NCI-H1417 (cell line): Measurements from ENCODE around the gene TMEM18.
"Not testable (repeated sequence)": the region's sequence is repeated elsewhere in the genome, so short reads cannot be mapped to it uniquely, and the experiment has no call there.

Experiments
- DNase-seq, 3 experiments: peaks; one replicate each; lab custom pipeline; 2025; lab: John Stamatoyannopoulos, UW

Gene TMEM18

GRCh38 chr2:677056-677958 lies at the start of gene TMEM18:
TMEM18 (minus strand) TSS chr2:677406; CDS start chr2:677345, 61 bp downstream.
- DNase-seq = peak; percentile 100

DNA sequence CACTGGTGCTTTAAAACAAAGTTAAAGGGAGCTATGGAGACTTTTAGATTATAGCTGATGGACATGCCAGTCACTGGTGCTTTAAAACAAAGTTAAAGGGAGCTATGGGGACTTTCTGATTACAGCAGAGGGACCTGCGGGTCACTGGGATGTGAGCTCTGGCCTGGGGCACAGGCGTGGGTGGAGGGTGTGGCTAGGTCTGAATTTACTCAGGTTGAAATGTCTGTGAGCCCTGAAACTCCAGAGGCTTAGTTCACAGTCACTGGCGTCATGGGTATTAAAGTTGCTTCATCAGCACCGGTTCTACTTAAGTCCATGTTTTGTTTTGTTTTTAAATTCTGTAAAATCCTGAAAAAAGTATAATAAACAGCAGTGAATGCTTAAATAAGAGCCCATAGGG lies 49.0 kb upstream of the TMEM18 start:
- no peak for DNase-seq

- no peak for DNase-seq
Observed at GRCh38 chr2:725468-725867, 48.3 kb upstream of the TMEM18 start.

DNA sequence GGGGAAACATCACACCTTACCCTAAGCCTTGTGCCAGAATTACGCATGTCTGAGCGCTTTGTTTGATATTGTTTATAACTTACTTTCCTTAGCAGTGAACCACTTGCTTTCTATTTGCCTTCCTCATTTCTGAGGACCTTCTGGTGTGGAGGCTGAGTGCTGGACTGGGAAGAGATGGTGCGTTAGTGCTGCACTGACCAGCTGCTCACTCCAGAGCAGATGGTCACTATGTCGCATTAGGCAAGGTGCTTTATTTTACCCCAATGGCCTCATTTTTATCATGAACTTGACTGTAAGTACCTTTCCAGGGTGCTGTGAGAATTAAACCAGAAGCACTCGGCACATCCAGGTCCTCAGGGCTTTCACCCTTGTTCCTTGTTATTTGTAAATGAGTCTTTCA lies 46.6 kb upstream of the TMEM18 start:
- DNase-seq = no peak

DNA sequence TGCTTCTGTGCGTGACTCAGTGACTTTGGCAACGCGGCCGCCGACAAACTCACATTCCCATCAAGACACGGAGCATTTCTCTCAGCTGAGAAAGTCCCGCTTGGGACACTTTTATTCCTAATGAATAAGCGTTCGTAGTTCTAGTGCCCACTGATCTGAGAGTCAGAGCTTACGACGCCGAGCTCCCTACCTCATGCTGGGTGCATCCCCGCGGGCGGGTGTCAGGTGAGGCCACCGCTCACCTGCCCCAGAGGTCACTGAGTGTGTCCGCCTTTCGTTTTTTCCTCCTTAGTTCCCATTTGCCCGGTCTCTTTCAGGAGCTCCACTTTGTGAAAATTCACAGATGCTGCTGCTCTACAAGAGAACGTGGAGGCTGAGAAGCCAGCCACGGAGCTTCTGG lies 43.6 kb upstream of the TMEM18 start:
- DNase-seq = no peak

DNA sequence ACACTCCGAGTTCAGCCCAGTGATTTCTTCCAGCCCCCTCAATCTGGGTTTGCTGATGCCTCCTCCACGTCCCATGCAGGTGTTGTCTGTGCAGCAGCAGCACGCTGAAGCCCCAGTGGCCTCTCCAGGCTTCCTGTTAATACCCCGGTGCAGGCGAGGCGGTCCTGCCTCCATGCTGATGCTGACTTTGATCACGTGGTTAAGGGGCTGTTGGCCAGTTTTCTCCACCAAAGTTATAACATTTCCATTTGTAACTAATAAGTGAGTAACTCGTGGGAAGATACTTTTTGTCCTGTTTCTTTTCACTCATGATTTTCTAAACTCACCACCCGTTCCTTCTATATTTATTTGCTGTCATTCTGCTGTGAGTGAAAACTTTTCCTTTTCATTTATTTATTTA lies 42.5 kb upstream of the TMEM18 start:
- no peak for DNase-seq

- no peak for DNase-seq
Observed at GRCh38 chr2:719191-719590, 42.0 kb upstream of the TMEM18 start.

- DNase-seq = no peak
Observed at GRCh38 chr2:717661-718060, 40.5 kb upstream of the TMEM18 start.

- DNase-seq = peak in 2 of 3 experiments; percentile 25 to 37
Observed at GRCh38 chr2:715854-716560, 38.8 kb upstream of the TMEM18 start.

- no peak for DNase-seq
Observed at GRCh38 chr2:715038-715437, 37.8 kb upstream of the TMEM18 start.

- peak; percentile 58 to 95 (median 84) for DNase-seq
Observed at GRCh38 chr2:714005-714741, 37.0 kb upstream of the TMEM18 start.

GRCh38 chr2:710867-711665 lies 33.9 kb upstream of the TMEM18 start:
- DNase-seq = no peak

GRCh38 chr2:709138-709765 lies 32.0 kb upstream of the TMEM18 start:
- DNase-seq = no peak

DNA sequence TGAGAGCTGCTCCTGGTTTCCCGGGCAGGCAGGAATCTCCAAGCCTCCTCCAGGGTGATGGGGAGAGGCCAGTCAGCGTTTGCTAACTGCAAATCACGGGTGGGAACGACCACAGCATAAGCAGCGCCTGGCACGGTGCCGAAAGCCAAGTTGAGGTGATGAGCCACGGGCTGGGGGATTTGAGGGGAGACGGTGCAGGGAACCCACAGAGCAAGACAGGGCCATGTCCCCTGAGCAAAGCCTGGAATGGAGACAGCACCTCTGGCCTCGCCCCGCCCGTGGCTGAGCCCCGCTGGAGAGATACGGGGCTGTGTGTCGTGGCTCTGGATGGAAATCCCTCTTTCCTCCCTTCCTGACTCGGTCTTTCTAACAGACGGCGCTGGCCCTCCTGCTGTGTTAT lies 31.5 kb upstream of the TMEM18 start:
- DNase-seq = no peak

DNA sequence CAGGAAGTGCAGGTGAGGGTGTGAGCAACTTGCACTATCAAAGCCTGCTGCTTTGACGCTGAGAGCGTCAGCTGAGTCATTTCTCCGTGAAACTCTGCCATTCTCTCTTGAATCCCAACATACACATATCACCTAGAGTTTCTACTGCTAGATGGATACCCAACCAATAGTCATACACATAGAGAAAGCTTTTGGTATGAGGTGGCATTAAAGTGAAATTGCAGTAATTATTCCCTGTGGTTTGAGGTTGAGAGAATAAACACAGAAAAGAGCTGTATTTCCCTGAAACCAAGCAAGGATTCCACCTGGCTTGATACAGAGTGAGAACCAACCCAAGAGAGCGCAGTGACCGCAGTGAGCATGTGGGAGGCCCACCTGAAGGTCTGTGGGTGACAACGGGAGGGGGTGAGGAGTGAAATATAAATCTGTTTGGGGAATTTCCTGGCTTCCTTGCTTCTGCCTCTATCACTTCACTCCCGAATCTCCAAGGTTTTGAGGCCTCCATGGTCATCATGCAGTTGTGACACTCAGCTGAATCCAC lies 28.8 kb upstream of the TMEM18 start:
- DNase-seq = no peak

DNA sequence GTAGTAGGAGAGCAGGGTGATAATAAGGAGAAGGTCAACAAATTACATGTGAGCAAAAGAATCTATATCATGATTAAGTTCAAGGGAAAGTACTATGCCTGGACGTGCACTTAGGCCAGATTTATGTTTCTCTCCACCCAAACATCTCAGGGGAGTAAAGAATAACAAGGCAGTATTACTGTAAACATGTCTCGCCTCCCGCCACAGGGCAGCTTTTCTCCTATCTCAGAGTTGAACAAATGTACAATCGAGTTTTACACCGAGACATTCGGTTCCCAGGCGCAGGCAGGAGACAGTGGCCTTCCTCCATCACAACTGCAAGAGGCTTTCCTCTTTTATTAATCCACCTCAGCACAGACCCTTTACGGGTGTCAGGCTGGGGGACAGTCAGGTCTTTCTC lies 25.6 kb upstream of the TMEM18 start:
- not testable (repeated sequence) for DNase-seq

- no peak for DNase-seq
Observed at GRCh38 chr2:696999-697627, 19.9 kb upstream of the TMEM18 start.

DNA sequence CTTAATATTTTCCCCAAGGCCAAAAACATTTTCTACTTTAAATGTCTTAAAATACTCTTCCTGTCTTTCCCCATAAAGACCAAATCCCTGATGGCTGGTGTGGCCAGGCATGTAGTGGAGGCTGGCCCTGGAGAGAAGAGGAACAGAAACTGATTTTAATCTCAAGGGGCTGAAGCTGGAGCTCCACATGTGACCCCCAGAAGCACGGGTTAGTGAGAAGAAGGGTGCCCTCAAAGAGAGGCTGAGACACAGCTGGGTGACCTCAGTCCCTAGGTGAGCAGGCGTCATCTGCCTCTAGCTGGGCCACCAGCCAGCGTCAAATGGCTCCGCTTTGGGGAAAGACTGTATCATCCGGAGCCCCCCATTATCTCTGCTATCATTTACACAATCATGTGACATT lies 19.3 kb upstream of the TMEM18 start:
- DNase-seq = no peak

GRCh38 chr2:694906-695510 lies 17.8 kb upstream of the TMEM18 start:
- DNase-seq = peak in 2 of 3 experiments; percentile 30 to 38

DNA sequence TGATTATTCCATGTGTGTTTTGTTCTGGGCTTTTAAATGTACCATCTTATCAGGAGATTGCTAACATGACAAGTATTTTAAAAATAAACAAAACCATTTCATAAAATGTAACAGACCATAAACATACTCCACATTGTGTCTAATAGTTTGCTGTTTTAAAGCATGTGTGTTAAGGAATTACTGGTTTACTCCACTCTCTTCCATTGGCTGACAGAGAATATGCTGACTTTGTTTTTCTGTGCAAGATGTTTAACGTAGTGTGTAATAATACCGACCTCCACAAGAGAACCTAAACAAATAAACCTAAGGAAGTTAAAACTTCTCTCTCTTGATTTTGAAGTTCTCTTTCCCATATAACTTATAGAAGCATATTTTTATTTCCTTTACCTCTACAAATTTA lies 17.0 kb upstream of the TMEM18 start:
- DNase-seq = no peak
